HCT116 (cell line): ENCODE data around the gene RIMBP2. TPM values are rescaled to one million over a fixed set of nuclear protein-coding genes. Genes with fewer than 3 reads are reported as not detected.

Experiments
- ATAC-seq: fragments of 200-7000 bp; cut with Tn5 transposase; 2 replicates; pipeline ENCODE4 v1.9.1; 2020; ENCODE audit warnings: mild to moderate bottlenecking, moderate library complexity
- BruUV-seq: library from RNA; stranded (reverse); fragments of 400-500 nt; replicated peaks from 2 replicates; lab custom pipeline; 2021; lab: Mats Ljungman, UMichigan
- CTCF ChIA-PET: fragments of 300-600 bp; sonication (Branson Sonifier 250); formaldehyde crosslinking; loops from one replicate; lab custom pipeline; 2021; ENCODE audit warnings: antibody characterized with exemption; lab: Charles Lee
- POLR2A ChIA-PET: fragments of 300-600, 350-600 bp; sonication (Branson Sonifier 250); formaldehyde crosslinking; loops from one replicate; lab custom pipeline; 2021; ENCODE audit warnings: antibody characterized with exemption; lab: Charles Lee
- RAD21 ChIA-PET, 2 experiments: fragments of 300-600 bp; sonication (Branson Sonifier 250); formaldehyde crosslinking; loops; one replicate each; lab custom pipeline; 2023; ENCODE audit warnings: low total read pairs in 2 of 2; ENCODE audit not compliant: uncharacterized antibody in 2 of 2, unreplicated experiment in 2 of 2, low non-redundant PET in 1 of 2; lab: Charles Lee
- DNase-seq: peaks from one replicate; pipeline ENCODE4 v3.0.0-alpha.2; 2010; ENCODE audit warnings: low read depth, low spot score
- H2AFZ ChIP-seq: fragments of 200-600 bp; shearing (Covaris generic), sonication (generic); 2 replicates; pipeline ENCODE4 v1.6.1; 2017; ENCODE audit warnings: low read depth, mixed run types, mixed read lengths, antibody characterized with exemption, low read length; ENCODE audit not compliant: poor library complexity, severe bottlenecking
- H3K27ac ChIP-seq: 2 replicates; pipeline ENCODE4 v1.5.1; 2012; ENCODE audit warnings: low read depth, low read length
- H3K27me3 ChIP-seq: fragments of 200-600 bp; sonication (generic); 2 replicates; pipeline ENCODE4 v1.6.1; 2016; ENCODE audit warnings: mixed run types, low read length, mixed read lengths; ENCODE audit not compliant: insufficient read depth
- H3K36me3 ChIP-seq, 2 experiments: fragments of 200-500 bp in 1 of 2; fragments of 200-600 bp in 1 of 2; sonication (Bioruptor generic) in 1 of 2; sonication (generic) in 1 of 2; 2 replicates each; pipeline versions ENCODE4 v1.5.1 to v1.6.1; 2014 to 2016; ENCODE audit warnings: low read length in 2 of 2, inconsistent platforms in 1 of 2, mixed read lengths in 1 of 2, mixed run types in 1 of 2; ENCODE audit not compliant: insufficient read depth in 2 of 2, control insufficient read depth in 1 of 2
- H3K4me1 ChIP-seq, 2 experiments: fragments of 200-600 bp in 1 of 2; sonication (generic) in 1 of 2; 2 replicates each; pipeline versions ENCODE4 v1.5.1 to v1.6.1; 2012 to 2017; ENCODE audit warnings: low read length in 2 of 2, inconsistent platforms in 1 of 2, mild to moderate bottlenecking in 1 of 2, mixed read lengths in 1 of 2, mixed run types in 1 of 2, moderate library complexity in 1 of 2; ENCODE audit not compliant: insufficient read depth in 2 of 2, control insufficient read depth in 1 of 2
- H3K4me2 ChIP-seq: fragments of 200-600 bp; sonication (generic); 2 replicates; pipeline ENCODE4 v1.6.1; 2017; ENCODE audit warnings: mixed run types, low read length, mixed read lengths
- H3K4me3 ChIP-seq, 2 experiments: fragments of 200-600 bp in 1 of 2; sonication (generic) in 1 of 2; replicated peaks in 1 of 2; 2 replicates each; pipeline ENCODE4 v1.5.1; 2011 to 2016; ENCODE audit warnings: low read length in 2 of 2, control low read depth in 1 of 2, low read depth in 1 of 2, mild to moderate bottlenecking in 1 of 2, mixed read lengths in 1 of 2, mixed run types in 1 of 2
- H3K79me2 ChIP-seq: fragments of 200-600 bp; sonication (generic); 2 replicates; pipeline ENCODE4 v1.6.1; 2017; ENCODE audit warnings: mild to moderate bottlenecking, mixed run types, low read length, moderate library complexity, mixed read lengths; ENCODE audit not compliant: insufficient read depth
- H3K9ac ChIP-seq: fragments of 200-600 bp; sonication (generic); 2 replicates; pipeline ENCODE4 v1.6.1; 2016; ENCODE audit warnings: low read length, mixed read lengths
- H3K9me2 ChIP-seq: fragments of 200-600 bp; sonication (generic), shearing (Covaris generic); 2 replicates; pipeline ENCODE4 v1.6.1; 2017; ENCODE audit warnings: mixed run types, mild to moderate bottlenecking, moderate library complexity; ENCODE audit not compliant: insufficient read depth
- H3K9me3 ChIP-seq, 2 experiments: fragments of 200-500 bp in 1 of 2; fragments of 200-600 bp in 1 of 2; sonication (Bioruptor generic) in 1 of 2; sonication (generic) in 1 of 2; 2 replicates each; pipeline ENCODE4 v1.6.1; 2014 to 2017; ENCODE audit warnings: low read length in 2 of 2, mixed read lengths in 2 of 2, inconsistent platforms in 1 of 2, low read depth in 1 of 2, mild to moderate bottlenecking in 1 of 2, mixed run types in 1 of 2, moderate library complexity in 1 of 2; ENCODE audit not compliant: control insufficient read depth in 1 of 2, insufficient read depth in 1 of 2
- H4K20me1 ChIP-seq: fragments of 200-600 bp; sonication (generic), shearing (Covaris generic); 2 replicates; pipeline ENCODE4 v1.6.1; 2017; ENCODE audit warnings: mixed run types, mild to moderate bottlenecking, moderate library complexity; ENCODE audit not compliant: insufficient read depth
- CBX3 ChIP-seq: IDR thresholded peaks from 2 replicates; pipeline ENCODE4 v1.6.1; 2012; ENCODE audit warnings: low read depth
- CTCF ChIP-seq, 3 experiments: fragments of 200-600 bp in 1 of 3; sonication (generic) in 1 of 3; IDR thresholded peaks in 2 of 3; conservative IDR thresholded peaks in 1 of 3; 2 replicates each; pipeline ENCODE4 v1.5.1; 2012 to 2017; ENCODE audit warnings: low read depth in 2 of 3, low read length in 2 of 3, antibody characterized with exemption in 1 of 3, borderline replicate concordance in 1 of 3, control low read depth in 1 of 3, mild to moderate bottlenecking in 1 of 3, mixed read lengths in 1 of 3, mixed run types in 1 of 3, moderate library complexity in 1 of 3; ENCODE audit not compliant: insufficient read depth in 1 of 3
- EZH2 ChIP-seq: fragments of 200-600 bp; sonication (generic); IDR thresholded peaks from 2 replicates; pipeline ENCODE4 v1.6.1; 2017; ENCODE audit warnings: antibody characterized with exemption, mixed run types
- FOSL1 ChIP-seq: IDR thresholded peaks from 2 replicates; pipeline ENCODE4 v1.6.1; 2012; ENCODE audit warnings: low read depth
- POLR2A ChIP-seq: IDR thresholded peaks from 2 replicates; pipeline ENCODE4 v1.7.0; 2011; ENCODE audit warnings: borderline replicate concordance; ENCODE audit not compliant: insufficient read depth, insufficient read length; ENCODE audit errors: extremely low read depth
- RAD21 ChIP-seq: IDR thresholded peaks from 2 replicates; pipeline ENCODE4 v1.6.1; 2012; ENCODE audit warnings: low read depth, mild to moderate bottlenecking
- REST ChIP-seq: IDR thresholded peaks from 2 replicates; pipeline ENCODE4 v1.6.1; 2012; ENCODE audit warnings: low read depth
- TCF7L2 ChIP-seq: IDR thresholded peaks from 2 replicates; pipeline ENCODE4 v1.7.0; 2011; ENCODE audit warnings: borderline replicate concordance, inconsistent platforms; ENCODE audit not compliant: insufficient read depth, insufficient read length; ENCODE audit errors: extremely low read depth
- YY1 ChIP-seq: IDR thresholded peaks from 2 replicates; pipeline ENCODE4 v1.6.1; 2011; ENCODE audit warnings: low read length, low read depth, moderate library complexity, mild to moderate bottlenecking; ENCODE audit not compliant: insufficient replicate concordance; ENCODE audit errors: extremely low read depth
- ZFX ChIP-seq: fragments of 450-650 bp; IDR thresholded peaks from 2 replicates; pipeline ENCODE4 v1.6.1; 2017
- intact Hi-C: fragments of 100-400 bp; cut with micrococcal nuclease; formaldehyde crosslinking; loops from 2 replicates; pipeline ENCODE4 v1.10.0; 2022
- total RNA-seq: library from RNA; stranded (reverse); gene quantifications from one replicate; pipeline ENCODE4 v1.2.1, GENCODE V29; 2021; ENCODE audit not compliant: unreplicated experiment

The RIMBP2 gene
- total RNA-seq, 1 experiment from 2014 or later, result not detected

GRCh38 chr12:130555221-130555620 is 160.9 kb downstream of the RIMBP2 start:
- RAD21 ChIA-PET, result no interaction called here
- Histone ChIP-seq H3K9me2 (no peaks in the 10 kb centered on the region), H2AFZ (no peak overlapping the region), H3K27me3 (peaks cover 3% of the 10 kb centered on the region; the same call in 1 of the 2 replicates), H3K36me3 (no peaks in the 10 kb centered on the region), H3K4me1 (no peaks in the 10 kb centered on the region), H4K20me1 (no peaks in the 10 kb centered on the region), H3K4me2 (no peak overlapping the region)
- no TSS peak for BruUV-seq
- POLR2A ChIA-PET, result no interaction called here
- ATAC-seq, result no peak
- TF ChIP-seq ZFX, result no peak
- TF ChIP-seq CTCF (IDR thresholded peaks at IDR 0.05 in 2 of 3, conservative IDR thresholded peaks at IDR 0.05 in 1 of 3; ENCODE audit: borderline replicate concordance in 1 of 3, insufficient read depth in 1 of 3, low read depth in 2 of 3, low read length in 2 of 3), result no peak
- TF ChIP-seq EZH2, result no peak
- TF ChIP-seq YY1, result no peak
- no peak for TF ChIP-seq CBX3
- TF ChIP-seq REST, result no peak
- no peak for TF ChIP-seq TCF7L2
- TF ChIP-seq FOSL1, result no peak
- TF ChIP-seq RAD21, result no peak
- TF ChIP-seq POLR2A, result no peak
- TF ChIP-seq, all 23 proteins: peak for 0
- Histone ChIP-seq H3K4me3 (no peak overlapping the region), H3K9ac (no peak overlapping the region), H3K79me2 (no peaks in the 10 kb centered on the region), H3K9me3 (no peaks in the 10 kb centered on the region), H3K27ac (no peak overlapping the region)
- no peak for DNase-seq
- intact Hi-C loops, result no loop called here
- CTCF ChIA-PET, result no interaction called here
